GM12892 (cell line): ENCODE data around the gene PDE3B.
"Not testable (repeated sequence)": the region's sequence is repeated elsewhere in the genome, so short reads cannot be mapped to it uniquely, and the experiment has no call there.

Experiments
- DNase-seq: peaks from one replicate; pipeline ENCODE4 v3.0.0; 2011; ENCODE audit not compliant: insufficient read length
- FAIRE-seq: peaks from 2 replicates; lab custom pipeline; 2011; peaks lifted over from hg19 to GRCh38; lab: Jason Lieb, UNC
- POLR2A ChIP-seq: IDR thresholded peaks from 2 replicates; pipeline ENCODE4 v1.6.1; 2011; ENCODE audit warnings: low read depth, low read length, control low read depth
- POLR2AphosphoS5 ChIP-seq: IDR thresholded peaks from 2 replicates; pipeline ENCODE4 v1.6.1; 2011; ENCODE audit warnings: low read depth, low read length, control low read depth
- TAF1 ChIP-seq: IDR thresholded peaks from 2 replicates; pipeline ENCODE4 v1.6.1; 2011; ENCODE audit warnings: low read depth, mild to moderate bottlenecking, control low read depth, low read length, borderline replicate concordance

Gene PDE3B

GRCh38 chr11:14668731-14669301 is 25.2 kb downstream of the PDE3B start:
- DNase-seq (no peak), FAIRE-seq (peak; percentile 62)
- TF ChIP-seq POLR2A (no peak), POLR2AphosphoS5 (no peak), TAF1 (no peak)

GRCh38 chr11:14669499-14669898 is 25.9 kb downstream of the PDE3B start:
- FAIRE-seq = no peak
- no peak for TF ChIP-seq POLR2A
- no peak for TF ChIP-seq POLR2AphosphoS5
- no peak for TF ChIP-seq TAF1
- no peak for DNase-seq

GRCh38 chr11:14669958-14670357 is 26.4 kb downstream of the PDE3B start:
- DNase-seq (no peak), FAIRE-seq (no peak)
- TF ChIP-seq POLR2AphosphoS5 = no peak
- no peak for TF ChIP-seq POLR2A

- TF ChIP-seq TAF1 (no peak), POLR2A (no peak), POLR2AphosphoS5 (no peak)
- FAIRE-seq (no peak), DNase-seq (no peak)
Measured at GRCh38 chr11:14672635-14673034, 29.0 kb downstream of the PDE3B start.

- DNase-seq = no peak
- TF ChIP-seq TAF1 (no peak), POLR2A (no peak), POLR2AphosphoS5 (no peak)
- no peak for FAIRE-seq
Measured at GRCh38 chr11:14673421-14673820, 29.8 kb downstream of the PDE3B start.

GRCh38 chr11:14673824-14674405 is 30.3 kb downstream of the PDE3B start:
- TF ChIP-seq POLR2A (no peak), TAF1 (no peak)
- DNase-seq = no peak
- no peak for FAIRE-seq

GRCh38 chr11:14676068-14676467 is 32.5 kb downstream of the PDE3B start:
- no peak for DNase-seq
- FAIRE-seq = peak; percentile 64
- TF ChIP-seq POLR2A = no peak
- TF ChIP-seq POLR2AphosphoS5 = no peak
- no peak for TF ChIP-seq TAF1

GRCh38 chr11:14677146-14677545 is 33.5 kb downstream of the PDE3B start:
- TF ChIP-seq TAF1 (no peak), POLR2A (no peak), POLR2AphosphoS5 (no peak)
- FAIRE-seq (no peak), DNase-seq (no peak)

- no peak for TF ChIP-seq POLR2A
- no peak for TF ChIP-seq POLR2AphosphoS5
- TF ChIP-seq TAF1 = no peak
- FAIRE-seq = no peak
- no peak for DNase-seq
Measured at GRCh38 chr11:14678350-14678749, 34.7 kb downstream of the PDE3B start.

GRCh38 chr11:14679662-14680061 is 36.1 kb downstream of the PDE3B start:
- FAIRE-seq (no peak), DNase-seq (no peak)
- TF ChIP-seq POLR2A = no peak
- no peak for TF ChIP-seq POLR2AphosphoS5
- TF ChIP-seq TAF1 = no peak

- DNase-seq, FAIRE-seq: not testable (repeated sequence)
Measured at GRCh38 chr11:14684234-14684915, 40.8 kb downstream of the PDE3B start.

GRCh38 chr11:14687456-14687855 is 43.9 kb downstream of the PDE3B start:
- TF ChIP-seq POLR2A = no peak
- TF ChIP-seq POLR2AphosphoS5 = no peak
- no peak for TF ChIP-seq TAF1
- DNase-seq (no peak), FAIRE-seq (no peak)
